Endothelial cell of umbilical vein (primary cell): ENCODE results near the gene FAM13B. TPM values are rescaled to one million over a fixed set of nuclear protein-coding genes. Genes with fewer than 3 reads are reported as not detected.

Source experiments
- BruUV-seq: library from RNA; stranded (reverse); fragments of 400-500 nt; replicated peaks from 2 replicates; lab custom pipeline; 2021; lab: Mats Ljungman, UMichigan
- CTCF ChIA-PET: fragments of 300-600, 350-600 bp; sonication (Branson Sonifier 250); formaldehyde crosslinking; loops from one replicate; lab custom pipeline; 2021; ENCODE audit warnings: antibody characterized with exemption, inconsistent platforms; lab: Charles Lee
- POLR2A ChIA-PET: fragments of 300-600, 350-600 bp; sonication (Branson Sonifier 250); formaldehyde crosslinking; loops from one replicate; lab custom pipeline; 2021; ENCODE audit warnings: antibody characterized with exemption, inconsistent platforms; lab: Charles Lee
- DNase-seq: peaks from one replicate; pipeline ENCODE4 v3.0.0-alpha.2; 2011; ENCODE audit warnings: low read depth, low spot score
- FAIRE-seq: peaks from 2 replicates; lab custom pipeline; 2011; peaks lifted over from hg19 to GRCh38; lab: Jason Lieb, UNC
- H2AFZ ChIP-seq: 2 replicates; pipeline ENCODE4 v1.6.0; 2012; ENCODE audit warnings: low read depth, low read length, control low read depth, inconsistent platforms
- H3K27ac ChIP-seq: 2 replicates; pipeline ENCODE4 v1.5.1; 2011; ENCODE audit warnings: low read depth, mild to moderate bottlenecking, control low read depth, low read length, moderate library complexity; ENCODE audit not compliant: insufficient read depth
- H3K27me3 ChIP-seq, 2 experiments: 2 replicates each; pipeline versions ENCODE4 v1.6.0 to v1.6.1; 2011; ENCODE audit warnings: low read length in 2 of 2, mixed read lengths in 1 of 2; ENCODE audit not compliant: control insufficient read depth in 2 of 2, insufficient read depth in 2 of 2
- H3K36me3 ChIP-seq, 2 experiments: 2 replicates in 1 of 2; 3 replicates in 1 of 2; pipeline ENCODE4 v1.5.1; 2011; ENCODE audit warnings: low read length in 2 of 2, mild to moderate bottlenecking in 1 of 2, moderate library complexity in 1 of 2; ENCODE audit not compliant: control insufficient read depth in 2 of 2, insufficient read depth in 2 of 2; ENCODE audit errors: extremely low read depth in 1 of 2
- H3K4me1 ChIP-seq: 3 replicates; pipeline ENCODE4 v1.5.1; 2011; ENCODE audit warnings: mild to moderate bottlenecking, low read length; ENCODE audit not compliant: control insufficient read depth, insufficient read depth; ENCODE audit errors: extremely low read depth
- H3K4me2 ChIP-seq: 2 replicates; pipeline ENCODE4 v1.6.1; 2011; ENCODE audit warnings: low read length, control low read depth, mixed read lengths; ENCODE audit not compliant: insufficient read depth
- H3K4me3 ChIP-seq, 3 experiments: fragments of 200-600 bp in 1 of 3; sonication (generic), shearing (Covaris generic) in 1 of 3; replicated peaks in 1 of 3; 2 replicates each; pipeline ENCODE4 v1.5.1; 2011 to 2016; ENCODE audit warnings: control low read depth in 3 of 3, low read length in 3 of 3, mild to moderate bottlenecking in 2 of 3, inconsistent platforms in 1 of 3, low read depth in 1 of 3, moderate library complexity in 1 of 3; ENCODE audit not compliant: insufficient read depth in 1 of 3
- H3K79me2 ChIP-seq: 2 replicates; pipeline ENCODE4 v1.6.0; 2012; ENCODE audit warnings: low read length, inconsistent platforms; ENCODE audit not compliant: control insufficient read depth, insufficient read depth
- H3K9ac ChIP-seq: replicated peaks from 2 replicates; pipeline ENCODE3; 2011; ENCODE audit warnings: low read length, control low read depth; ENCODE audit not compliant: insufficient read depth; ENCODE audit errors: extremely low read depth
- H3K9me1 ChIP-seq: replicated peaks from 3 replicates; pipeline ENCODE4 v1.6.0; 2011; ENCODE audit warnings: mild to moderate bottlenecking, low read length; ENCODE audit not compliant: control insufficient read depth, insufficient read depth; ENCODE audit errors: extremely low read depth
- H3K9me3 ChIP-seq: replicated peaks from 2 replicates; pipeline ENCODE4 v1.5.1; 2012; ENCODE audit warnings: low read length, inconsistent platforms; ENCODE audit not compliant: control insufficient read depth, insufficient read depth
- H4K20me1 ChIP-seq: replicated peaks from 2 replicates; pipeline ENCODE3; 2011; ENCODE audit warnings: mild to moderate bottlenecking, low read length; ENCODE audit not compliant: control insufficient read depth, insufficient read depth; ENCODE audit errors: extremely low read depth
- EZH2 ChIP-seq: IDR thresholded peaks from 2 replicates; pipeline ENCODE4 v1.6.1; 2012; ENCODE audit warnings: borderline replicate concordance, low read depth, mild to moderate bottlenecking, moderate library complexity, low read length, inconsistent platforms; ENCODE audit not compliant: severe bottlenecking
- FOS ChIP-seq: IDR thresholded peaks from 2 replicates; pipeline ENCODE4 v1.6.1; 2011; ENCODE audit warnings: mild to moderate bottlenecking, low read length, moderate library complexity, borderline replicate concordance; ENCODE audit not compliant: insufficient read depth
- GATA2 ChIP-seq: IDR thresholded peaks from 2 replicates; pipeline ENCODE4 v1.7.0; 2011; ENCODE audit warnings: low read depth, mild to moderate bottlenecking, moderate library complexity, mixed read lengths, low read length; ENCODE audit not compliant: insufficient read length, insufficient read depth
- JUN ChIP-seq: IDR thresholded peaks from 2 replicates; pipeline ENCODE4 v1.6.1; 2011; ENCODE audit warnings: borderline replicate concordance, low read depth; ENCODE audit not compliant: insufficient read length, insufficient read depth
- MYC ChIP-seq: IDR thresholded peaks from one replicate; pipeline ENCODE4 v1.6.1; 2011; ENCODE audit warnings: mild to moderate bottlenecking, low read depth, low read length
- POLR2A ChIP-seq: IDR thresholded peaks from 2 replicates; pipeline ENCODE4 v1.6.1; 2012; ENCODE audit warnings: low read depth, mild to moderate bottlenecking, control low read depth, low read length
- POLR2AphosphoS5 ChIP-seq: IDR thresholded peaks from 2 replicates; pipeline ENCODE4 v1.6.1; 2012; ENCODE audit warnings: low read depth, mild to moderate bottlenecking, control low read depth, low read length, moderate library complexity; ENCODE audit not compliant: insufficient read depth
- dilution Hi-C: fragments of 300-500 bp; cut with MboI; formaldehyde crosslinking; loops from one replicate; pipeline ENCODE4 v1.15.0; 2019; ENCODE audit warnings: low sequenced_read_pairs; ENCODE audit not compliant: extremely low pct_ligation_motif_present
- intact Hi-C: fragments of 100-400 bp; cut with micrococcal nuclease; formaldehyde crosslinking; loops from one replicate; pipeline ENCODE4 v1.10.0; 2022
- polyA plus RNA-seq, 4 experiments: library from polyadenylated mRNA; depleted of rRNA in 3 of 4; stranded (reverse) in 3 of 4; unstranded in 1 of 4; fragments of >200 nt; gene quantifications; 2 replicates each; pipeline versions ENCODE4 v1.2.1 to v1.2.3, GENCODE V29; 2011 to 2012; ENCODE audit warnings: missing spikeins in 1 of 4
- total RNA-seq: library from RNA; stranded (reverse); gene quantifications from 2 replicates; pipeline ENCODE4 v1.2.3, GENCODE V29; 2021
- TF ChIP-seq, protein P1 (sequence below), 2 donors: IDR thresholded peaks; 1 replicate in 1 of 2; 2 replicates in 1 of 2; pipeline ENCODE4 v1.5.1; 2011; ENCODE audit warnings: low read length in 2 of 2, mild to moderate bottlenecking in 2 of 2, moderate library complexity in 2 of 2, control low read depth in 1 of 2, inconsistent platforms in 1 of 2, low read depth in 1 of 2; ENCODE audit not compliant: insufficient read depth in 1 of 2; ENCODE audit errors: extremely low read depth in 1 of 2
- TF ChIP-seq, protein P2 (sequence below): IDR thresholded peaks from 2 replicates; pipeline ENCODE4 v1.6.1; 2011; ENCODE audit not compliant: insufficient read depth, insufficient read length

Gene FAM13B
- total and polyA plus RNA-seq, 2 donors (not counting 3 experiments of a cell fraction or from before 2014, with no cell fraction given) = 8.7 to 25.4 TPM

DNA sequence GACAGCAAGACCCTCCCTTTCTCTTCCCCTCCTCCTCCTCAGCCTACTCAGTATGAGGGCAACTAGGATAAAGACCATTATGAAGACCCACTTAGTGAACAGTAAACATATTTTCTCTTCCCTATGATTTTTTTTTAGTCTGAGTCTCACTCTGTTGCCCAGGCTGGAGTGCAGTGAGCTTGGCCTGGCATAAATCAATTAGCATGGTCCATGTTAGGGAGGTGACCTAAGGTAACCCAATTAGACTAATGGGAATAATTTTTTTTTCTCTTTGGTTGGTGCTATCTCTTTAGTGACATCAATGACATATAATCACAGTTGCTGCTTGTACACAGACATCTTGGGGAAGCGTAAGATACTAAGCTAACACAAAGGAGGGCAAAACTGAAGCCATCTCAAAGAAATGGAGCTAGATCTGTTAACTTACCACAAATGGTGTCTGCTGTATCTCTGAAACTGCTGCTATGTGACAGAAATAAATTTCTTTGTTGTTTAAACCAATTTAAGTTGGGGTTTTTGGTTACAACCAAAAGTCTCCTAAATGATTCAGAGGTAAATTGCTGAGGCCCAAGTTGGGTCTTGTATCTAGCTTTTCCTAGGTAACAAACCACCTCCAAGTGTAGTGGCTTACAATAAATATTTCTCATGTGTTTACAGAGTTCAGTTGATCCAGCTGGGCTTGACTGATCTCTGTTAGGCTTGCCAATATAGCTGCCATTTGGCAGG lies 130.3 kb downstream of the FAM13B start:
- Histone ChIP-seq H3K79me2 (no peaks in the 10 kb centered on the region), H2AFZ (no peak overlapping the region), H3K27me3 (no peaks in the 10 kb centered on the region), H3K4me2 (no peak overlapping the region), H3K9me1 (no peaks in the 10 kb centered on the region), H4K20me1 (no peaks in the 10 kb centered on the region), H3K27ac (no peak overlapping the region), H3K4me3 (no peak overlapping the region), H3K4me1 (no peaks in the 10 kb centered on the region), H3K9me3 (no peaks in the 10 kb centered on the region), H3K36me3 (no peaks in the 10 kb centered on the region), H3K9ac (no peak overlapping the region)
- intact Hi-C loops (no loop called here), dilution Hi-C loops (no loop called here)
- DNase-seq (no peak), FAIRE-seq (no peak)
- ChIA-PET CTCF (interaction anchor here (1.0 to 2.4 kb wide), 3 partner anchors 9 to 124 kb away, joined by 3 to 5 read pairs (median 5); no protein-coding TSS in a partner anchor), POLR2A (no interaction called here)
- no TSS peak for BruUV-seq
- TF ChIP-seq JUN (no peak), EZH2 (no peak), MYC (no peak), POLR2A (no peak), FOS (no peak), GATA2 (no peak), POLR2AphosphoS5 (no peak)
- TF ChIP-seq, protein P1, sequence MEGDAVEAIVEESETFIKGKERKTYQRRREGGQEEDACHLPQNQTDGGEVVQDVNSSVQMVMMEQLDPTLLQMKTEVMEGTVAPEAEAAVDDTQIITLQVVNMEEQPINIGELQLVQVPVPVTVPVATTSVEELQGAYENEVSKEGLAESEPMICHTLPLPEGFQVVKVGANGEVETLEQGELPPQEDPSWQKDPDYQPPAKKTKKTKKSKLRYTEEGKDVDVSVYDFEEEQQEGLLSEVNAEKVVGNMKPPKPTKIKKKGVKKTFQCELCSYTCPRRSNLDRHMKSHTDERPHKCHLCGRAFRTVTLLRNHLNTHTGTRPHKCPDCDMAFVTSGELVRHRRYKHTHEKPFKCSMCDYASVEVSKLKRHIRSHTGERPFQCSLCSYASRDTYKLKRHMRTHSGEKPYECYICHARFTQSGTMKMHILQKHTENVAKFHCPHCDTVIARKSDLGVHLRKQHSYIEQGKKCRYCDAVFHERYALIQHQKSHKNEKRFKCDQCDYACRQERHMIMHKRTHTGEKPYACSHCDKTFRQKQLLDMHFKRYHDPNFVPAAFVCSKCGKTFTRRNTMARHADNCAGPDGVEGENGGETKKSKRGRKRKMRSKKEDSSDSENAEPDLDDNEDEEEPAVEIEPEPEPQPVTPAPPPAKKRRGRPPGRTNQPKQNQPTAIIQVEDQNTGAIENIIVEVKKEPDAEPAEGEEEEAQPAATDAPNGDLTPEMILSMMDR (IDR thresholded peaks at IDR 0.05; ENCODE audit: extremely low read depth in 1 of 2, insufficient read depth in 1 of 2, low read depth in 1 of 2, low read length in 2 of 2) = no peak
- TF ChIP-seq, protein P2, sequence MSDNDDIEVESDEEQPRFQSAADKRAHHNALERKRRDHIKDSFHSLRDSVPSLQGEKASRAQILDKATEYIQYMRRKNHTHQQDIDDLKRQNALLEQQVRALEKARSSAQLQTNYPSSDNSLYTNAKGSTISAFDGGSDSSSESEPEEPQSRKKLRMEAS = no peak
